GM18508 (cell line): ENCODE data around the gene ACOX3.

Source experiments
- ATAC-seq: cut with Tn5 transposase; IDR thresholded peaks from one replicate; pipeline ENCODE4 v1.9.1; 2021; ENCODE audit warnings: moderate number of reproducible peaks; ENCODE audit not compliant: insufficient read depth, unreplicated experiment

The ACOX3 gene

GRCh38 chr4:8329859-8330761, 110.4 kb downstream of the ACOX3 start:
- ATAC-seq: no peak

- no peak for ATAC-seq
Observed at GRCh38 chr4:8329560-8329858, 111.0 kb downstream of the ACOX3 start.

- no peak for ATAC-seq
Observed at GRCh38 chr4:8328866-8329559, 111.5 kb downstream of the ACOX3 start.

- ATAC-seq: no peak
Observed at GRCh38 chr4:8328456-8328855, 112.1 kb downstream of the ACOX3 start.

- no peak for ATAC-seq
Observed at GRCh38 chr4:8326206-8326605, 114.3 kb downstream of the ACOX3 start.

- ATAC-seq: no peak
Observed at GRCh38 chr4:8325291-8325973, 115.1 kb downstream of the ACOX3 start.

GRCh38 chr4:8324640-8325239, 115.8 kb downstream of the ACOX3 start:
- no peak for ATAC-seq

GRCh38 chr4:8323947-8324555, 116.5 kb downstream of the ACOX3 start:
- no peak for ATAC-seq

- ATAC-seq: no peak
Observed at GRCh38 chr4:8322794-8323704, 117.5 kb downstream of the ACOX3 start.

GRCh38 chr4:8321771-8322170, 118.8 kb downstream of the ACOX3 start:
- no peak for ATAC-seq

- ATAC-seq: no peak
Observed at GRCh38 chr4:8321220-8321619, 119.3 kb downstream of the ACOX3 start.

- ATAC-seq: no peak
Observed at GRCh38 chr4:8320386-8320750, 120.2 kb downstream of the ACOX3 start.

- no peak for ATAC-seq
Observed at GRCh38 chr4:8319731-8320385, 120.7 kb downstream of the ACOX3 start.

- ATAC-seq: no peak
Observed at GRCh38 chr4:8319061-8319460, 121.5 kb downstream of the ACOX3 start.

GRCh38 chr4:8318509-8318908, 122.0 kb downstream of the ACOX3 start:
- no peak for ATAC-seq

GRCh38 chr4:8317474-8317873, 123.0 kb downstream of the ACOX3 start:
- ATAC-seq: no peak

GRCh38 chr4:8316911-8317351, 123.6 kb downstream of the ACOX3 start:
- no peak for ATAC-seq
